ENCODE measurements around the gene ADAMTSL5. TPM values are rescaled to one million over a fixed set of nuclear protein-coding genes. Genes with fewer than 3 reads are reported as not detected.

Gene ADAMTSL5
- total and polyA plus RNA-seq, 2 of the 8 experiments (the other 6 are each of a cell fraction or from before 2014, with no cell fraction given), result 0.82 to 0.99 TPM

DNA sequence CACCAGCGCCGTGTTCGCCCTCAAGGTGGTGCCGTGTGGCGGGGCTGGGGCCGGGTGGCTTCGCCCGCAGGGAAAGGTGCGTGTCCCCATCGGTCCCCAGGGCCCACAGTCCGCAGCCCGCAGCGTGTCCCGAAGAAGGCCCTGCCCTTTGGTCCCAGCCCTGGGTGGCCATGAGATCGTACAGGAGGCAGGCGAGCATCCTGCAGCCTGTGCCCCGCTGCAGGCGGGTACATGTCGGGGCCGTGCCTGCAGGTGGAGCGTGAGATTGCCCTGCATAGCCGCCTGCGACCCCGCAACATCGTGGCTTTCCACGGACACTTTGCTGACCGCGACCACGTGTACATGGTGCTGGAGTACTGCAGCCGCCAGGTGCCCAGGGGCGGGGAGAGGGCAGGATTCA lies 12.5 kb upstream of the ADAMTSL5 start (continued):
- TF ChIP-seq TEAD4 (IDR thresholded peaks at IDR 0.05; ENCODE audit: low read depth, low read length) (no peak), HDAC2 (IDR thresholded peaks at IDR 0.05; ENCODE audit: borderline replicate concordance in 1 of 2, low read depth in 2 of 2, low read length in 2 of 2) (no peak)
